OCI-LY3 (cell line): ENCODE results near the gene ARSK.

ENCODE experiments used
- H2AFZ ChIP-seq: fragments of 200-600, 300-600 bp; shearing (Covaris generic); 2 replicates; pipeline ENCODE4 v1.6.0; 2014; ENCODE audit warnings: antibody characterized with exemption, low read depth, low read length
- H3K27ac ChIP-seq: fragments of 200-600, 300-600 bp; sonication (generic); 2 replicates; pipeline ENCODE4 v1.5.1; 2014; ENCODE audit warnings: mild to moderate bottlenecking, low read length, moderate library complexity, mixed read lengths
- H3K27me3 ChIP-seq: fragments of 200-600, 300-600 bp; sonication (generic); 2 replicates; pipeline ENCODE4 v1.6.1; 2014; ENCODE audit warnings: low read depth, low read length, mixed read lengths
- H3K36me3 ChIP-seq: fragments of 200-600, 300-600 bp; sonication (generic); replicated peaks from 2 replicates; pipeline ENCODE3; 2014; ENCODE audit warnings: low read depth, low read length, mixed read lengths
- H3K4me1 ChIP-seq: fragments of 300-600, 200-600 bp; sonication (generic); 2 replicates; pipeline ENCODE4 v1.6.1; 2014; ENCODE audit warnings: low read length, mixed read lengths
- H3K4me2 ChIP-seq: fragments of 200-600, 300-600 bp; sonication (generic); 2 replicates; pipeline ENCODE4 v1.6.1; 2014; ENCODE audit warnings: low read length, mixed read lengths
- H3K4me3 ChIP-seq: fragments of 300-600, 200-600 bp; sonication (generic); 2 replicates; pipeline ENCODE4 v1.5.1; 2014; ENCODE audit warnings: antibody characterized with exemption, mild to moderate bottlenecking, low read length, moderate library complexity
- H3K79me2 ChIP-seq: fragments of 300-600, 200-600 bp; shearing (Covaris generic); 2 replicates; pipeline ENCODE4 v1.6.1; 2014; ENCODE audit warnings: mild to moderate bottlenecking, low read length, mixed read lengths
- H3K9ac ChIP-seq: fragments of 300-600, 200-600 bp; shearing (Covaris generic); 2 replicates; pipeline ENCODE4 v1.6.0; 2014; ENCODE audit warnings: mild to moderate bottlenecking, low read length, moderate library complexity
- H3K9me3 ChIP-seq: fragments of 200-600, 300-600 bp; shearing (Covaris generic); 2 replicates; pipeline ENCODE4 v1.6.1; 2014; ENCODE audit warnings: low read length, mixed read lengths; ENCODE audit not compliant: insufficient read depth
- H4K20me1 ChIP-seq: fragments of 200-600, 300-600 bp; sonication (generic); 2 replicates; pipeline ENCODE4 v1.6.1; 2016; ENCODE audit warnings: low read length, mixed read lengths; ENCODE audit not compliant: insufficient read depth
- EZH2phosphoT487 ChIP-seq: fragments of 200-600 bp; shearing (Covaris generic); IDR thresholded peaks from 2 replicates; pipeline ENCODE4 v1.6.1; 2018; ENCODE audit warnings: antibody characterized with exemption, mixed run types, low read depth
- TF ChIP-seq, protein P1 (sequence below): fragments of 200-600, 300-600 bp; sonication (generic); IDR thresholded peaks from 2 replicates; pipeline ENCODE4 v1.5.1; 2014; ENCODE audit warnings: antibody characterized with exemption, low read length, low read depth

Gene ARSK

DNA sequence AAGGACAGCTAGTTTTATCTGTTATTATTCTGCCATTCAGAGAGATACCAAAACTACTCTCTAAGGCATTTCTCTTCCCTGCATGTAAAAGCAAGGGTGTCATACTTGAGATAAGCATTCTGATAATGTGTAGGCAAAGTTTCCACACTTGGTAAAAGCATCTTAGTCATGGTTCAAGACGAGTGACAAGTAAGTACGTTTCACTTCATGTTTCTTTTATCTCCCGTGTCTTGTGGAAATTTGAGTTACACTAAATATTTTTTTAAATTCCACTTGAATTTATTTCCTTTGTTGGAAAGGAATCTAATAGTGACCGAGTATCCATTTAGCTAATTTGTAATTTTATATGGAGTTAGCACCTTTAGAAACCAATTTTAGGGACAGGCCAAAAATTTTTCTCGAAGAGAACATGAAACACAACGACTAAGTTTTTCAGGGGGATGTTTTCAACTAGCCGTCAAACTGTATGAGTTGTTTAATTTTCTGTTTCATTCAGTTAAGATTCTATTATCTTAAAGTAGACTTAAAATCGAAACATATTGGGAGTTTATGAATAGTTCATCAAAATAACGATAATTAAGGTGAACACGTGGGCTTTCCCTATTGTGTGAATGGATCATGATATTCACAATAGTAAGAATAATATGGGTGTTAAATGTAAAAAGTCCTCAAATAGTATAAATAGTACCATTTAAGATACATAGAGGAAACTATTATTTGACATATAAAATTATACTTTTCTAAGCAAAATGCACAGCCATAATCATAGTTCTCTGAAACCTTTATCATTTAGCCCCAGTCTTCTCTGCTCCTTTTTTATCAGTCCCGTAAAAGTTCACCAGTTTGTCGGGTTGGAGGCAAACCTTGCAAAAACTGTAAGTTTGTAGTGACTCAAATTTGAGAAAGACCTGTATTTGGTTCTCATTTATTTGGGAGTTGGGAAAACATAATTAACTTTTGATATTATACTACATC is 93.3 kb downstream of the ARSK start:
- TF ChIP-seq, protein P1, sequence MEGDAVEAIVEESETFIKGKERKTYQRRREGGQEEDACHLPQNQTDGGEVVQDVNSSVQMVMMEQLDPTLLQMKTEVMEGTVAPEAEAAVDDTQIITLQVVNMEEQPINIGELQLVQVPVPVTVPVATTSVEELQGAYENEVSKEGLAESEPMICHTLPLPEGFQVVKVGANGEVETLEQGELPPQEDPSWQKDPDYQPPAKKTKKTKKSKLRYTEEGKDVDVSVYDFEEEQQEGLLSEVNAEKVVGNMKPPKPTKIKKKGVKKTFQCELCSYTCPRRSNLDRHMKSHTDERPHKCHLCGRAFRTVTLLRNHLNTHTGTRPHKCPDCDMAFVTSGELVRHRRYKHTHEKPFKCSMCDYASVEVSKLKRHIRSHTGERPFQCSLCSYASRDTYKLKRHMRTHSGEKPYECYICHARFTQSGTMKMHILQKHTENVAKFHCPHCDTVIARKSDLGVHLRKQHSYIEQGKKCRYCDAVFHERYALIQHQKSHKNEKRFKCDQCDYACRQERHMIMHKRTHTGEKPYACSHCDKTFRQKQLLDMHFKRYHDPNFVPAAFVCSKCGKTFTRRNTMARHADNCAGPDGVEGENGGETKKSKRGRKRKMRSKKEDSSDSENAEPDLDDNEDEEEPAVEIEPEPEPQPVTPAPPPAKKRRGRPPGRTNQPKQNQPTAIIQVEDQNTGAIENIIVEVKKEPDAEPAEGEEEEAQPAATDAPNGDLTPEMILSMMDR = no peak
- TF ChIP-seq EZH2phosphoT487 = no peak
- Histone ChIP-seq H3K4me2 (peak overlapping the region; percentile 97), H3K27me3 (no peaks in the 10 kb centered on the region), H3K9me3 (no peaks in the 10 kb centered on the region), H3K27ac (peak overlapping the region; percentile 94), H3K4me1 (peaks cover 38% of the 10 kb centered on the region), H3K9ac (peak overlapping the region; percentile 93), H3K79me2 (no peaks in the 10 kb centered on the region), H4K20me1 (no peaks in the 10 kb centered on the region), H3K4me3 (peak overlapping the region; percentile 83), H3K36me3 (no peaks in the 10 kb centered on the region), H2AFZ (peak overlapping the region; percentile 43)

DNA sequence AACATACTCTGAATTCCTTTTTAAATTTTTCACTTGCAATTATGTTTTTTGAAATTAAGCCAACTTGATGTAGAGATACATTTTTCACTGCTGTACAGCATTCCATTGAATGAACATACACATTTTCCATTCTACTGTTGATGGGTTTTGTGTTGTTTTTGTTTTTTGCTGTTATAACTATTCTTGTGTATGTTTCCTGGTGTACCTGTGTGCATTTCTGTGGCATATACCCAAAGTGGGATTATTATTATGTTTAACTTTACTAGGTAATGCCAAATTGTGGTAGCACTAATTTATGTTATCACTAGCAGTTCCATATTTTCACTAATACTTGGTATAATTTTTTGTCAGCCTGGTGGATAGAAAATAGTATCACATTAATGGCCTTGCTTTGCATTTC is 94.4 kb downstream of the ARSK start:
- Histone ChIP-seq H3K27ac (no peak overlapping the region), H4K20me1 (no peaks in the 10 kb centered on the region), H3K4me1 (peaks cover 34% of the 10 kb centered on the region), H3K9ac (no peak overlapping the region), H3K36me3 (no peaks in the 10 kb centered on the region), H3K27me3 (no peaks in the 10 kb centered on the region), H3K4me3 (no peak overlapping the region), H3K4me2 (peak overlapping the region; percentile 97; the same call in 1 of the 2 replicates), H3K9me3 (no peaks in the 10 kb centered on the region), H3K79me2 (no peaks in the 10 kb centered on the region), H2AFZ (no peak overlapping the region)
- TF ChIP-seq, protein P1 = no peak
- TF ChIP-seq EZH2phosphoT487 = no peak

GRCh38 chr5:95649842-95650620 is 95.1 kb downstream of the ARSK start:
- Histone ChIP-seq H3K27ac (no peak overlapping the region), H3K4me1 (peaks cover 29% of the 10 kb centered on the region), H3K4me3 (no peak overlapping the region), H3K36me3 (no peaks in the 10 kb centered on the region), H3K27me3 (no peaks in the 10 kb centered on the region), H3K4me2 (no peak overlapping the region), H3K9ac (no peak overlapping the region), H3K79me2 (no peaks in the 10 kb centered on the region), H2AFZ (no peak overlapping the region), H3K9me3 (no peaks in the 10 kb centered on the region), H4K20me1 (no peaks in the 10 kb centered on the region)
- TF ChIP-seq EZH2phosphoT487 = no peak
- TF ChIP-seq, protein P1 = no peak

GRCh38 chr5:95652849-95653248 is 97.9 kb downstream of the ARSK start:
- Histone ChIP-seq H3K9me3 (no peaks in the 10 kb centered on the region), H3K36me3 (no peaks in the 10 kb centered on the region), H4K20me1 (no peaks in the 10 kb centered on the region), H2AFZ (no peak overlapping the region), H3K4me2 (no peak overlapping the region), H3K9ac (no peak overlapping the region), H3K4me3 (no peak overlapping the region), H3K27me3 (no peaks in the 10 kb centered on the region), H3K79me2 (no peaks in the 10 kb centered on the region), H3K27ac (no peak overlapping the region), H3K4me1 (peaks cover 18% of the 10 kb centered on the region)
- TF ChIP-seq, protein P1 = no peak
- no peak for TF ChIP-seq EZH2phosphoT487
